Hepatocyte (in vitro differentiated cells): ENCODE data around the gene MOBP. TPM values are rescaled to one million over a fixed set of nuclear protein-coding genes. Genes with fewer than 3 reads are reported as not detected.
"Not testable (repeated sequence)": the region's sequence is repeated elsewhere in the genome, so short reads cannot be mapped to it uniquely, and the experiment has no call there.

ENCODE experiments used
- DNase-seq: peaks from one replicate; pipeline ENCODE4 v3.0.0-alpha.2; 2016; ENCODE audit warnings: low spot score
- H2AFZ ChIP-seq: fragments of 200-600 bp; sonication (generic); 2 replicates; pipeline ENCODE4 v1.6.0; 2016; ENCODE audit warnings: antibody characterized with exemption, mild to moderate bottlenecking
- H3K27ac ChIP-seq: fragments of 200-600 bp; sonication (generic); 2 replicates; pipeline ENCODE4 v1.5.1; 2016; ENCODE audit warnings: mild to moderate bottlenecking
- H3K27me3 ChIP-seq: fragments of 200-600 bp; sonication (generic); 2 replicates; pipeline ENCODE4 v1.6.1; 2016
- H3K36me3 ChIP-seq: fragments of 200-600 bp; sonication (generic); replicated peaks from 2 replicates; pipeline ENCODE4 v1.5.1; 2016; ENCODE audit warnings: low read depth; ENCODE audit not compliant: insufficient read depth
- H3K4me1 ChIP-seq: fragments of 200-600 bp; sonication (generic); 2 replicates; pipeline ENCODE4 v1.5.1; 2016; ENCODE audit warnings: mild to moderate bottlenecking, moderate library complexity; ENCODE audit not compliant: insufficient read depth
- H3K4me2 ChIP-seq: fragments of 200-600 bp; sonication (generic); 2 replicates; pipeline ENCODE4 v1.6.0; 2016
- H3K4me3 ChIP-seq: fragments of 200-600 bp; sonication (generic); 2 replicates; pipeline ENCODE4 v1.5.1; 2016; ENCODE audit warnings: mild to moderate bottlenecking
- H3K79me2 ChIP-seq: fragments of 200-600 bp; sonication (generic); 2 replicates; pipeline ENCODE4 v1.6.0; 2017; ENCODE audit warnings: mild to moderate bottlenecking
- H3K9me2 ChIP-seq: fragments of 200-600 bp; sonication (generic); replicated peaks from 2 replicates; pipeline ENCODE4 v1.6.0; 2017; ENCODE audit warnings: mild to moderate bottlenecking; ENCODE audit not compliant: insufficient read depth
- H3K9me3 ChIP-seq: fragments of 200-600 bp; sonication (generic); 2 replicates; pipeline ENCODE4 v1.5.1; 2016; ENCODE audit warnings: low read depth, mild to moderate bottlenecking
- H4K20me1 ChIP-seq: fragments of 200-600 bp; sonication (generic); 2 replicates; pipeline ENCODE4 v1.6.0; 2016; ENCODE audit warnings: mild to moderate bottlenecking; ENCODE audit not compliant: insufficient read depth, poor library complexity, severe bottlenecking
- CTCF ChIP-seq: fragments of 200-600 bp; sonication (generic); IDR thresholded peaks from 2 replicates; pipeline ENCODE4 v1.5.1; 2016; ENCODE audit warnings: antibody characterized with exemption, mild to moderate bottlenecking; ENCODE audit not compliant: poor library complexity
- EZH2 ChIP-seq: fragments of 200-600 bp; sonication (generic); IDR thresholded peaks from 2 replicates; pipeline ENCODE4 v1.6.1; 2016; ENCODE audit warnings: antibody characterized with exemption, mild to moderate bottlenecking, borderline replicate concordance
- EZH2phosphoT487 ChIP-seq: fragments of 200-600 bp; sonication (generic); IDR thresholded peaks from one replicate; pipeline ENCODE4 v1.6.1; 2018; ENCODE audit warnings: antibody characterized with exemption, mild to moderate bottlenecking, low read depth, moderate library complexity; ENCODE audit not compliant: unreplicated experiment, severe bottlenecking
- WGBS: methylation state at CpG from one replicate; pipeline ENCODE4 v1.1.6; 2016; ENCODE audit warnings: low lambda C conversion rate; ENCODE audit errors: missing lambda C conversion rate; 5-methylcytosine and 5-hydroxymethylcytosine counted together
- polyA plus RNA-seq: library from polyadenylated mRNA; unstranded; fragments of >200 nt; fragmentation: Nextera tagmentation; extraction: Ambion mirVana; gene quantifications from 2 replicates; pipeline ENCODE4 v1.2.1, GENCODE V29; 2016
- total RNA-seq: library from RNA; depleted of rRNA; stranded (reverse); fragments of >200 nt; gene quantifications from 2 replicates; pipeline ENCODE4 v1.2.3, GENCODE V29; 2014

MOBP gene
- total and polyA plus RNA-seq, 2 experiments from 2014 or later, result 0.10 to 0.17 TPM

DNA sequence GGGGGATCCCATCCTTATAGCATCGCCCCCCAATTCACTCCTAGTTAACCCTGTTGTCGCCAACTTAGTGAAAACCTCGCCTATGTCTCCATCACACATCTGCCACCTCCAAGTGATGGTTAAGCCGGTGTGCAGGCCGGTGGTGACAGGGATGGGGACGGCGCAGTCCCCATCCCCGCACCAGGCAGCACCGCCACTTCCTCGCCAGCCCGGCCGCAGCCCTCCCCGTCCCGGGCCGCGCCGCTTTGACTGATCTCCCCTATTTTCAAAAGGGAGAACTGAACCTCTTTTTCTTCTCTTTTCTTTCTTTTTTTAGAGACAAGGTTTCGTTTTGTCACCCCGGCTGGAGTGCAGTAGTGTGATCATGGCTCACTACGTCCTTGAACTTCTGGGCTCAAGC lies 11.3 kb upstream of the MOBP start:
- H3K9me3 ChIP-seq, result no peaks in the 10 kb centered on the region
- TF ChIP-seq EZH2phosphoT487 (no peak), EZH2 (no peak), CTCF (no peak)
- 99% methylated on average over 20 of the region's 20 CpGs for WGBS
- H4K20me1 ChIP-seq, result no peaks in the 10 kb centered on the region
- no peak overlapping the region for H2AFZ ChIP-seq
- no peak overlapping the region for H3K4me3 ChIP-seq
- H3K27ac ChIP-seq, result no peak overlapping the region
- peaks cover 10% of the 10 kb centered on the region for H3K4me1 ChIP-seq
- H3K36me3 ChIP-seq, result no peaks in the 10 kb centered on the region
- no peaks in the 10 kb centered on the region for H3K9me2 ChIP-seq
- DNase-seq, result no peak
- no peak overlapping the region for H3K4me2 ChIP-seq
- H3K79me2 ChIP-seq, result no peaks in the 10 kb centered on the region
- H3K27me3 ChIP-seq, result no peaks in the 10 kb centered on the region

DNA sequence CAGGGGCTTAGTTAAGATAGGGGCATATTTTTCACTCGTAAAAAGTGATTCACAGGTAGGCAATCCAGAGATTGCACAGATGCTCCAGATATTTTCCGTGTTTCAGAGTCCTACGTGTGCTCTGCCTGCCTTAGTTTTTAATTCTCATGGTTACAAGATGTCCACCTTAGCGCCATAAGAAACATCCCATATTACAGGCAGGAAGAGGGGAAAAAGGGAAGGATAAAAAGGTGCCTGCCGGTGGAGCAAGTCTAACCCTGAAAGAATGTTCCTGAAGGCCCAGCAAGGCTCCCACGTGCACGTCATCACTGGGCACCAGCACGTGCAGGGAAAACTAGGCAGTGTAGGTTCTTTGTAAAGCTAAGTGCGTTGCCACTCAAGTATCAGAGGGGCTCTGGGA lies 10.1 kb upstream of the MOBP start:
- no peak overlapping the region for H3K4me2 ChIP-seq
- H3K79me2 ChIP-seq, result no peaks in the 10 kb centered on the region
- 76% methylated on average over 9 of the region's 9 CpGs for WGBS

GRCh38 chr3:39458579-39458978 lies 8.9 kb upstream of the MOBP start:
- DNase-seq, H3K4me3 ChIP-seq, H3K79me2 ChIP-seq, H3K4me2 ChIP-seq, H2AFZ ChIP-seq, H3K36me3 ChIP-seq, H3K9me3 ChIP-seq, H4K20me1 ChIP-seq, H3K27ac ChIP-seq, H3K27me3 ChIP-seq, H3K9me2 ChIP-seq: not testable (repeated sequence)
- peaks cover 10% of the 10 kb centered on the region for H3K4me1 ChIP-seq
- WGBS, result 95% methylated on average over 5 of the region's 5 CpGs

More for the DNA sequence above, 10.1 kb upstream of the MOBP start:
- Histone ChIP-seq H3K36me3 (no peaks in the 10 kb centered on the region), H3K27ac (no peak overlapping the region), H2AFZ (no peak overlapping the region), H3K27me3 (no peaks in the 10 kb centered on the region), H3K4me1 (peaks cover 10% of the 10 kb centered on the region), H4K20me1 (no peaks in the 10 kb centered on the region), H3K4me3 (no peak overlapping the region), H3K9me2 (no peaks in the 10 kb centered on the region), H3K9me3 (no peaks in the 10 kb centered on the region)
- TF ChIP-seq EZH2 (no peak), CTCF (no peak)
- no peak for DNase-seq

GRCh38 chr3:39460677-39461076 lies 6.8 kb upstream of the MOBP start:
- WGBS, result 49% methylated on average over 2 of the region's 2 CpGs

More at GRCh38 chr3:39460677-39461076, 6.8 kb upstream of the MOBP start:
- Histone ChIP-seq H3K4me3 (no peak overlapping the region), H3K27ac (no peak overlapping the region), H3K9me2 (no peaks in the 10 kb centered on the region), H3K9me3 (no peaks in the 10 kb centered on the region), H3K27me3 (no peaks in the 10 kb centered on the region), H3K79me2 (no peaks in the 10 kb centered on the region), H2AFZ (no peak overlapping the region), H3K36me3 (no peaks in the 10 kb centered on the region), H4K20me1 (no peaks in the 10 kb centered on the region), H3K4me2 (no peak overlapping the region), H3K4me1 (no peaks in the 10 kb centered on the region)
- no peak for TF ChIP-seq CTCF
- no peak for TF ChIP-seq EZH2
- TF ChIP-seq EZH2phosphoT487, result no peak
- DNase-seq, result no peak
